GM19351 (cell line): ENCODE data around the gene CHD9.
"Not testable (repeated sequence)": the region's sequence is repeated elsewhere in the genome, so short reads cannot be mapped to it uniquely, and the experiment has no call there.

Source experiments
- ATAC-seq: cut with Tn5 transposase; IDR thresholded peaks from one replicate; pipeline ENCODE4 v1.9.1; 2021; ENCODE audit warnings: mild to moderate bottlenecking, moderate library complexity; ENCODE audit not compliant: unreplicated experiment

CHD9 gene

GRCh38 chr16:53261276-53261675 lies 206.5 kb downstream of the CHD9 start:
- ATAC-seq = no peak

GRCh38 chr16:53262645-53263044 lies 207.9 kb downstream of the CHD9 start:
- ATAC-seq = no peak

- ATAC-seq = no peak
These were observed 211.4 kb downstream of the CHD9 start for GRCh38 chr16:53266156-53266555.

- ATAC-seq = not testable (repeated sequence)
These were observed 223.7 kb downstream of the CHD9 start for GRCh38 chr16:53278498-53278897.

- ATAC-seq = no peak
These were observed 226.5 kb downstream of the CHD9 start for GRCh38 chr16:53281280-53281679.

- no peak for ATAC-seq
These were observed 227.1 kb downstream of the CHD9 start for GRCh38 chr16:53281859-53282258.

GRCh38 chr16:53282328-53282727 lies 227.5 kb downstream of the CHD9 start:
- no peak for ATAC-seq

- ATAC-seq = no peak
These were observed 228.5 kb downstream of the CHD9 start for GRCh38 chr16:53282975-53283946.

GRCh38 chr16:53285236-53285635 lies 230.4 kb downstream of the CHD9 start:
- no peak for ATAC-seq

GRCh38 chr16:53290520-53290919 lies 235.7 kb downstream of the CHD9 start:
- ATAC-seq = no peak

GRCh38 chr16:53291757-53292392 lies 237.1 kb downstream of the CHD9 start:
- no peak for ATAC-seq

- ATAC-seq = no peak
These were observed 242.7 kb downstream of the CHD9 start for GRCh38 chr16:53297477-53297876.

- ATAC-seq = no peak
These were observed 249.5 kb downstream of the CHD9 start for GRCh38 chr16:53304334-53304733.

- no peak for ATAC-seq
These were observed 251.0 kb downstream of the CHD9 start for GRCh38 chr16:53305743-53306142.

- ATAC-seq = no peak
These were observed 254.7 kb downstream of the CHD9 start for GRCh38 chr16:53309457-53309856.

- ATAC-seq = no peak
These were observed 266.2 kb downstream of the CHD9 start for GRCh38 chr16:53320992-53321391.

- no peak for ATAC-seq
These were observed 269.1 kb downstream of the CHD9 start for GRCh38 chr16:53323924-53324323.

- ATAC-seq = not testable (repeated sequence)
These were observed 276.2 kb downstream of the CHD9 start for GRCh38 chr16:53330991-53331390.

GRCh38 chr16:53334581-53334980 lies 279.8 kb downstream of the CHD9 start:
- no peak for ATAC-seq

GRCh38 chr16:53337294-53337693 lies 282.5 kb downstream of the CHD9 start:
- no peak for ATAC-seq

GRCh38 chr16:53341792-53342191 lies 287.0 kb downstream of the CHD9 start:
- ATAC-seq = no peak

- no peak for ATAC-seq
These were observed 300.3 kb downstream of the CHD9 start for GRCh38 chr16:53355064-53355463.
